Measurements from ENCODE around the gene NIM1K. TPM values are rescaled to one million over a fixed set of nuclear protein-coding genes. Genes with fewer than 3 reads are reported as not detected.
"Not testable (repeated sequence)": the region's sequence is repeated elsewhere in the genome, so short reads cannot be mapped to it uniquely, and the experiment has no call there.

Gene NIM1K
- total RNA-seq, 1 donor from 2014 or later, result not detected

DNA sequence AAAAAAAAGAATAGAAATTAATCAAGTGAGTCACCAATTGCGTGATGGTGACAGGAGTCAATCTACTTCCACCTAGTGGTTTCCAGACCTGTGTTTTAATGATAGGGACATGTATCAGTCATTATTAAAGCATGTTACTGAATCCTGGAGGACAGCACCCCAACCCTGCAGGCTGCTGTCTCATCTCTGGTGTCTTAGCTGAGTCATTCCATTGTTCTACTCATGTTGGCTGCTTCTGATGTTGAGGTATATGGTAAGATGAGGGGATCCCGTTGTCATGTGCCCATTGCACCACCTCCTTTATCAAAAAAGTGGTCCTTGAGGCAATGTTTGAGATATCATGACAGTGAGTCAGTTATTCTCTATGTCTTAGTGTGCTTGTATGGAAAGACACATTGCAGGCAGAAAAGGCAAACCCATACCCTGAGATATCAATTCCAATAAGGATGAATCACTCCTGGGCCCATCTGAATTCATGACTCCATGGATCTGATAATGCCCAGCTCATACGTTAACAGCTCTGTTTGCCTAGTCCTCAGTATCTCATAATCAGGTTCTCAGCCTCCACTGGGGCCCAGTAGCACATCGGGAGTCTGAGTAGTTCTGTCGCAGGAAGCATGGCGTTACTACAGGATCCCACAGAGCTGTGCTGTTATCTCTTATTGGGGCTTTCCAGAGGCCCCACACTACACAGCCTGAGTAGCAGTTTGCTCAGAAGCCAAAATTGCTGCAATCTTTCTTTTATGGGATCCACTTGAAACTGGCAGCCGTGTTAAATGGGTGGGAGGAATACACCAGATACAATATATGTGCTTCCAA is 90.0 kb downstream of the NIM1K start:
- ATAC-seq, result peak; percentile 46

DNA sequence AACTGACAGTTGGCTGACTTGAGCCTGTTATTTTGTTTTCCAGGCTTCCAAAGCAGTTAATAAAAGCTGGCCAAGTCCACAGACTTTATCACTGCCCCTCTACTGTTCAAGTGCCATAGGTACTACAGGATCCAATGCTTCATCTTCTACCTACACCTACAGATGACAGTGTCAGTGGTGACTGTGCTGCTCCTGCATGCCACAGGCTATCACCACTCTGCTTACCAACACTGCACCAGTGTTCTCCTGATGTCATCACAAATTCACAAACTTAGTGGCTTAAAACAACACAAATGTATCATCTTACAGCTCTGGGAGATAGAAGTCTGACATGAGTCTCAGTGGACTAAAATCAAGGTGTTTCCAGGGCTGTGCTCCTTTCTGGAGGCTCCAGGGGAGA is 94.6 kb downstream of the NIM1K start:
- ATAC-seq, result no peak

DNA sequence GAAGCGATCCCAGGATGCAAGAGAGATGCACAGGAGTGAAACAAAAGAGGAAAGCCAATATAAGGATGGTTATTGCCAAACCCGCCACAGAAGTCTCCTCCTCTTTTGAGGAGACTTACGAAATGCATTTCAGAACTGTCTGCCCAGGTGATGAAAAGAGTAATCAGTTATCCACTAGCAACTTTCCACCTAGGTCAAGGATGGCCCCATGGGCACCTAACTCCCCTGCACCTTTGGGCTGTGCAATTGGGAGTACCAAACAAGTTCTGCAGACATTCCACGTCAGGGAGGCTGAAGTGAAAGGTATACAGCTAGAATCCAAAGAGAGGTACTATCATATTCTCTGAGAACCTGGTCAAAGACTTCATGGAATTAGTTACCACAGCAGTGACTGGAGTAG is 95.5 kb downstream of the NIM1K start:
- no peak for ATAC-seq

DNA sequence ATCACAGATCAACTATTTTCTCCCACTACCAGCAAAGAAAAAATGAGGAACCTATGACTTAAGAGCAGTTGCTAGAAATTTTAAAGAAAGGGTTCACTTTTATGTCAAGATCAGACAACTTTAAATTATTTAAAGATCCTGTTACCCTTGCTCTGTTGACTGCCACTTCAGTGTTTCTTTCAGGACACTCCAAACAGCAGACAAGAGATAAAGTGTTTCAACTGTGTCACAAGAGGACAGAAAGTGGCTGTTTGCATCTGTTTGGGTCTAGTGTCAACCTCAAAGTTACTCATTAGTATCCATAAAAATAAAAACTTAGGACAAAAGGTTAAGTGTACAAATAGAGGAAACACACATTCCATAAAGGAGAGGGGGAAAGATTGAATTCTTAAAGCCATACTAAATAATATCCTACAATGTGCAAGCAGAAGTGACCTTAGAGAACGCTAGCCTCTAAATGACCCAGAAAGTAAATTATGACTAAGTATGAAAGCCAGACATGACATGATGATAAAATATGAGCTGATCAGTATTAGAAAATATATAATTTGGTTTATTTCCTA is 96.3 kb downstream of the NIM1K start:
- no peak for ATAC-seq

DNA sequence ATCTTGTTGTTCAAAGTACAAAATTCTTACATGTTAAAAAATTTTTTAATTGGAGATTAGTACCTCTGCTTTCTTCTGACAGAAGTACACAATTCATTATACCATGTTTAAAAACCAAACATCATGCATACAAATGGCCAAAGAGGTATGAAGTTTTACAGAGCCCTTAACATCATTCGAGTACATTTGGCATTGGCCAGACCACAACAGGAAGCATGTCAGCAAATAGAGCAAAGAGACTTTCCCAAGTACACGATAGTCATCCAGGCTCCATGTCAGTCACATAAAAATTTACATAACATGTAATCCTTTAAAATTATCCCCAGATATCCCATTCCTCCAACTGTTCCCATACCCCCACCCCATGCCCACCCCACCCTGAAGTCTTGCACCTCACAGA is 98.7 kb downstream of the NIM1K start:
- no peak for ATAC-seq

DNA sequence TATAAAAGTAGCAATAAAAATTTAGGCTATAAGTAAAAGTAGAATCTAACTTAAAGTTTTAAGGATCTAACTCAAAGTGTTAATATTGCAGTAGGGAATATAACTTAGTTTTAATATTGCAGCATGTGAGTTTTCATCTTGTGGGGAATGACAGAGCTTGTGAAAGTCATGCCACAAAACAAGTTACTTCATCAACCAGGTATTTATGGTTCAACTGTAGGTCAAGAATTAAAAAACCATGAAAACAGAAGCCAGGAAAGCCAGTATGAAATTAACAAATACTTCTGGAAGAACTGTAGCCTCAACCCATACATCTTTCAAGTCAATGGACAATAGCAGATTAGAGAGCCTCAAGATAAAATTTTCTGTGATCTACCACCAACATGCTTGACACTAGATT is 102.2 kb downstream of the NIM1K start:
- no peak for ATAC-seq

DNA sequence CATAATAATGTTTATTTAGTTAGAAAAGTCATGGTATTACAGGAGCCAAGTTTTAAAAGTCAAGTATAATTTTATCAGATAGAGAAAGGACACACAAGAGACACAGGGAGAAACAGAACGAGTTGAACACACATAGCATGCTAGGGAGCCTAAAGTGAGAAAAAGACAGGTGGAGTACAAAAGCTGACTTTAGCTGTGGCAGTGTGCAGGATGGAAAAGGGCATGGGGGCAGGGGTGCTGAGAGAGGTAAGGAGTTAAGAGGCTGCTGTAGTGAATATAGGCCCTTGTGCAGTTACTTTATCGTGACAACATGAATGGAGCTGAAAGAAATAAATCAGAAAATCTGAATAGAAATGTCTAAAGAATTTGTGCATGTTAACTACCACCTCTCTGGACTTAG is 103.2 kb downstream of the NIM1K start:
- ATAC-seq, result no peak

DNA sequence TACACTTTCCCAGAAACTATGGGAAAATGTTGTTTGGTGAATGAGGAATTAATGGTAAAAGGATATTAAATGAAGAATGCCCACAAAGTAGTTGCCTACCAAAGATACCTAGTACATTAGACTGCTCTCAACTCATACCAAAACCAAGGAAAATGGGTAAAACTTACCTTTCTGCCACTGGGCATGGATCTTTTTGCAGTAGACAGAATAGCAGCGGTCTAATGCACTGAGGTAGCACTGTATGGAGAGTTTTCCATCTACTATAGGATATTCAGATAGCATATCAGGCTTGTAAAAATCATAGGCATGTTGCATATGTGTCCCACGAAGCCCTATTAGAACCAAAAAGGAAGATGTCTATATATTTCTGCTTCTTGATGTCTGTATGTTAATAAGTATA is 104.8 kb downstream of the NIM1K start:
- ATAC-seq, result no peak

DNA sequence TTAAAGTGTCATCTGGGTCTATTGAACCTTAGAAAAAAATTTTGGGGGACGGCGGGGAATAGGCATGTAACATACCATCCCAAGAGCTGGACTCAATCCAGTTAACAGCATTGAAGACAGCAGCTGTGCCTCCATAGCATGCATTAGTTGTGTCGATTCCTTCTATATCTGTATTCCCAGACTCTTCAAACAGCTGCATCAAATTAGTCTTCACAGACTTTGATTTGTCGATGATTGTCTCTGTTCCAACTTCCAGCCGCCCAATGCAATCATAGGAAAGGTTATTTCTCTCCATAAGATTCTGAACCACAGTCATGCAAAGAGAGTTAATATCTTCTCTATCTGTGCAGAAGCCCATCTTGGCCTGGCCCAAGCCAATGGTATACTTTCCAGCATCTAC is 106.4 kb downstream of the NIM1K start:
- no peak for ATAC-seq

DNA sequence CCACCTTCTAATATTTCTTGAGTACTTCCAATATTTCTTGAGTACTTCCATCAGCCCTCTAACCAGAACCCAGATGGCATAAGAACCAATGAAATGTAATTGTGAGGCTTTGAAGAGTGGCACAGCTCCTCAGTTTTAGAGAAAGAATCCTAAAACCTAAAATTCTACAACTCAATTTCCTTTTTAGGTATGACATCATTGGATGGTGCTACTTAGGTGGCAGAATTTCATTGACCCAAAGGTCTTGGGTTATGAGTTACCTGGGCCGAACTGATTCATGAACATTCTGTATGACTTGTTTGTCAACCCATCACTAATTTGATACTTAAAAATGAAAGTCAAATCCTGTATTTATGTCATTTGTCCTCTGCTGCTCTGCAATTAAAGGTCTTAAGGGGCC is 108.1 kb downstream of the NIM1K start:
- ATAC-seq, result no peak

DNA sequence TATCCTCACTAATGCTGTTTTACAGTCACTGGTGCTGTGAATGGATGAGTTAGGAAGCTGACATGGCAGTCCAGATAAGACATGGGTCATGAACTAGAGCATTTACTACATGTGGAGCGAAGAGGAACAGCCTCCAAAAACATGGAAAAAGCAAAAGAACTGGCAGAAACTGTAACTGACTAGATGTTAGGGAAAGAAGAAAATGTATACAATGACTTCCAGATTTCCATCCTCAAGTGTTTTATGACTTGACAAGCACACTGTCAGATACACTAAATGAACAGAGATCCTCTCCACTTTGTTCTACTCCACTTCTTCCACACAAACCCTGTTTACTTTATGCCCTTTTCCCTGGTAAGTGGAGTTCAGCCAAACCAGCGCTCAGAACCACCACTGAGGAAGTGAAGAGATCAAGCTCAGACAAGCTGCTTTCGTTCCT is 109.6 kb downstream of the NIM1K start:
- ATAC-seq, result no peak

DNA sequence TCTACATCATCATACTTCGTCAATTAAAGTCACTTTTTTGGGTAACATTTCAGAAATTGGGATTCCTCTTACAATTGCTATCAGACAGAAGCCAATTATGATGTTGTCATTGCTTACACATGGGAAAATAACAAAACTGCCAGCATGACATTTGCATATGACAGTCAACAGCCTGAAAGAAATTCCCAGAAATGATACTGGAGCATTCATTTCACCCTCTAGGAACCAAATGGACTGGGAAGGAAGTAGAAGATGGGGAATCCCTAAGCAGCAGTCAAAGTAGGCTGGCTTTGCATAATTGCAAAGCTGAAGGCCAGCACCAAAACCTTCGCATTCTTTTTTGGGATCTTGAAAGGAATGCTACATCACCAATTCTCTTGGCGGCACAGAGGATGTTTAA is 110.5 kb downstream of the NIM1K start:
- no peak for ATAC-seq

DNA sequence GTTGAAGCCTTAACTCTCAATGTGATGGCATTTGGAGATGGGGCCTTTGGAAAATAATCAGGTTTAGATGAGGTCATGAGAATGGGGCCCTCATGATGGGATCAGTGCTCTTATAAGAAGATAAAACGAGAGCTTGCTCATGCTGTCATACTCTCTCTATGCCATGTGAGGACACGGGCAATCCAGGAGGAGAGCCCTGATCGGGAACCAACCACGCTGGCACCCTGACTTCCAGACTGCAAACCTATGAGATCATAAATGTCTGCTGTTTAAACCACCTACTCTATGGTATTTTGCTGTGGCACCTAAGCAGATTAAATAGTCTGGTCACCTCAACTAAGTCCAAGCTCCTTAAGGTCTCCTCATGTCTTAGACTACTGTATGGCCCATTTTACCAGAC is 111.2 kb downstream of the NIM1K start:
- ATAC-seq, result no peak

DNA sequence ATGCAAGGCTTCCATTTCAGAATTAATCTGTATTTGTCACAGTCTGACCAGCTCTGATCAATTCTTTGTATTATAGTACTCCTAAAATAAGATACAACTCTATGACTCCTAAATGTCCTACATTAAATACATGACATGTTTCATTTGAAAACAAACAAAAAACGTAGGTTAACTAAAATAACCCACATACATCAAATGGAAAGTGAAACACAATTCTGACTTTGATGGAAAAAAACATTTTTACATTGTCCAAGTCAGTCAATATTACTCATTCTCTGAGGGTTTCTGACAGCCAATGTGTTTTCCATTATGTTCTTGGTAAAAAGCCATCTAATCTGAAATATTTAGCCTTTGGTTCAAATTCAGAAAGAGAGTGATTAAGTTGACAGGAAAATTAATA is 112.5 kb downstream of the NIM1K start:
- no peak for ATAC-seq

DNA sequence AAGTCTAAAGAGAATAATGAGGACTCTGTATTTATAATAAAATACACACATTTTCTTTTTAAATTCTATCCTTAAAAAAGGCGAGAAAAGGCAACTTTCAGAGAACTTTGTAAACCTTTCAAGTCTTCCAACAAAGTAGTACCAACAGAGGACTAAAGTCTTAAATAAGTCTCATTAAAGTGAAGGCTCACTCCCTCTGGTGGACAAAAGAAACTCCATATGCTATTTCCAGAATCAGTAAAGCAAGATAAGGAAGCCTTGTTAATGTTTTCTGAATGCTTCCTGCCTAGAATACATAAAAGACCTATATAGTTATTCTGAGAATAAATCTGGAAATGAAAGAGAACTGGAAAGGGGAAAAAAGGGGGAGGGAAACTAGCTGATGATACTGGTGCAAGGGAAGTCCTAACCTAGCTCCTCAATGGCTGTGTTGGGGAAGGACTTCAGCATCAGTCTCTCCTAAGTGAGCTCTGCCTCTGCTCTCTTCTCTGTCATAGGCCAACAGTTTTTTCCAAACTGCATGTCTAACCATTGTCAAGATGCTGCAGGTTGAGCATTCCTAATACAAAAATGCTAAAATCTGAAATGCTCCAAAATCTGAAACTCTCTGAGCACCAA is 114.0 kb downstream of the NIM1K start:
- ATAC-seq, result no peak

DNA sequence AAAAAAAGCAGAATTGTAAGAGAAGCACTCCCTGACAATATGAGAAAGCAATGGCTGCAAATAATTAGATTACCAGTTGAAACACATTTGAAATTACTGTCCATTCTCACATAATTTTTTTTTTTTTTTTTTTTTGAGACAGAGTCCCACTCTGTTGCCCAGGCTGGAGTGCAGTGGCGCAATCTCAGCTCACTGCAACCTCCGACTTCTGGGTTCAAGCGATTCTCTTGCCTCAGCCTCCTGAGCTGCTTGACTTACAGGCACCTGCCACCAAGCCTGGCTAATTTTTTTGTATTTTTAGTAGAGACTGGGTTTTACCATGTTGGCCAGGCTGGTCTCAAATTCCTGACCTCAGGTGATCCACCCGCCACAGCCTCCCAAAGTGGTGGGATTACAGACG is 114.9 kb downstream of the NIM1K start:
- ATAC-seq, result not testable (repeated sequence)

DNA sequence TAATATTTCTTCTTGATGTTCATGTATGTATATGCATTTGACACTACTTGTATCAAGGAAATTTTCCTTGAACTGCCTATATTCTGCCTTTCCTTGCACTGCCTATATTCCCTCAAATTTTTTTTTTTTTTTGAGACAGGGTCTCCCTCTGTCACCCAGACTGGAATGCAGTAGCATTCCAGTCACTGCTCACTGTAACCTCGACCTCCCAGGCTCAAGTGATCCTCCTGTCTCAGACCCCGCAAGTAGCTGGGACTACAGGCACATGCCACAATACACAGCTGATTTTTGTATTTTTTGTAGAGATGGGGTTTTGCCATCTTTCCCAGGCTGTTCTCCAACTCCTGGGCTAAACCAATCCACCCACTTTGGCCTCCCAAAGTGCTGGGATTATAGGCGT is 117.1 kb downstream of the NIM1K start:
- no peak for ATAC-seq

DNA sequence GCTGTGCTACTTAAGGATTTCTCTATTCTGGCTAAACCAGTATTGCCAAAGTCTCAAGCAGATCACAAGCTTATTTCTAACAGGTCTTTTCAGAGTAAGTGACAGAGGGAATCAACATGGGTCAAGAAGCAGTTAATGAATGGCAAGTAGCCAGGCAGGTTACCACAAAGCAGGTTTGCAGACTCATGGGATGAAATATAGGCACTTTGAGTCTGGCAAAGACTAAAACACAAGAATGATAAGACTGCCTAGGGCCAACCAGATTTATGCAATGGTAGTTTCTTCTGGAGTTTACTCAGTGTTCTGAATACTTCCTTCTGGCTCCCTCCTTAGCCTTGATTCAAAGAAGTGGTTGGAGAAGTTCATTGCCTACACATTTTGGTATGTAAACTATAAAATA is 117.6 kb downstream of the NIM1K start:
- ATAC-seq, result peak; percentile 48

DNA sequence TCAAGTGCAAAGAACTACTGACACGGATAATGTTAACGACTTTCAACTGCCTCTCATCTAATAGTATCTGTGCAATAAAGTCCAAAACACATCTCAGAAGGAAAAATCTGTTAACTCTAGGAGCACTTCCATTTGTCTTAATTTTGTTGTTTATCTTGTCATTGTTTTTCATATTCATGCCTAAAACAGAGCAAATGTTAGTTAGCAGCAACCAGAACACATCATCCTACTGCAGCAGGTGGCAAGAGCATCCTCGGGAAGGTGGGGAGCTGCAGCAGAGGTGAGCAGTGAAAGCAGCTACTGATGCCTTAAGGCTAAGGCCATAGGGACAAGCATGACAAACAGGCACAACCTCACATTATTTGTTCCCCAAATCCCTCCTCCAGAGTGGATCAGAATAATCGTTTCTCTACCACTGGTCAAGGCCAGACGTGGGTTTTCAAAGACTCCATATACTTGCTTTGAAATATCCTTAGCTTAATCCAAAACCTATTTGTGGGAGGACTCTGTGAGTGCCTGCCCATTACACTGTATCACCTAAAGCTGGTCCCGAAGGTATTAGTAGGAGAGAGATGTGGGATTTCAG is 120.1 kb downstream of the NIM1K start:
- no peak for ATAC-seq

DNA sequence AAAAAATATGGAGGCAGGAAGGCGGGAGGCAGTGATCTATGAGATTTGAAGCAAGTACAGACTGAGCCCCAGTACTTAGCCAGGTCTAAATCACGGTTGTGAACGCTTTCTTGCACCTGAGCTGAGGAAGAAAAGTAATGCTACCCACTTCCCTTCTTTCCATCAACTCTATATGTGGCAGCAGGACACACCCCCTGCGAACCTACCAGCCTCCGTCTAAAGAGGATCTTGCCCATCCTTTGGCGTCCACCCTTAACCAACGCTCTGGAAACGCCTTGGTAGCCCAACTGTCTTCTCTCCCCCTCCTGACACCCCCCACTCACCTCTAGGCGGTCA is 120.6 kb downstream of the NIM1K start:
- ATAC-seq, result peak; percentile 2

DNA sequence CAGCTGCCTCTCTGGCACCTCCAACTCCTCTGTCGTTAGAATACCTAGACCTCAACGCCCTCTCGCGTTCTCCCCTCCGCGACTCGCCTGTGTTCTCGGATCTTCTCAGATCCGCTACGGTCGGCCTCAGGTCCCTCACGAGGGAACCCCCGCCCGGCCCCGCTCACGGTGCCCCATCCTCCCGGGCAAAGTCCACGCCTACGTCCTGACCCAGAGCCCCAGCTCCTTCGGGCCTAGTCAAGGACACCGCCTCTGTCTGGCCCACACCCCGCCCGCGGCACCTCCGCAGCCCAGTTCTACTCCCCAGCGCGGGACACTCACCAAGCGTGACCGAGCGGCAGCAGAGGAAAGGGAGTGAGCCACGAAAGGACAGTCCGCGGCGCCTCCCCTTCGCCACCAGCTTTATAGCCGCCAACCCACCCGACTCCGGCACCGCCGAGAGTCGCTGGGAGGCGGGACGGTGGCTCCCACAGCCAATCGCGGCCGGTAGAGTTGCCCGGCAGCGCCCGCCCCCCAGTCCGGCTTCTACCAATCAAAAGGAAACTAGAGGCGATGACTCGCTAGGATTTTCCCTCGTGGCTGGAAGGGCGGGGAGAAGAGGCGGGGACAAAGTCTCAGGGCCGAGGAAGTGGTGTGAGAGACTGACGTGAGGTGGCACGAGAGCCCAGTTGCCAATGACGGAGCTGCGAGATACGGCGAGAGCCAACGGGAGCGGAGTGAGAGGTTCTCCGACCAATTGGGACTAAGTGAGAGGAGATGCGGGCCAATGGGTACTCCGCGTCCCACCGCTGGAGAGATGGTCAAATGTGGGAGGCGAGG is 121.2 kb downstream of the NIM1K start, which contains the start of gene HMGCS1:
Gene HMGCS1 (minus strand): TSS at position 378 of the 819 bp plus-strand sequence. CDS start 14,447 bp downstream, outside the sequence.
- peak; percentile 94 for ATAC-seq

DNA sequence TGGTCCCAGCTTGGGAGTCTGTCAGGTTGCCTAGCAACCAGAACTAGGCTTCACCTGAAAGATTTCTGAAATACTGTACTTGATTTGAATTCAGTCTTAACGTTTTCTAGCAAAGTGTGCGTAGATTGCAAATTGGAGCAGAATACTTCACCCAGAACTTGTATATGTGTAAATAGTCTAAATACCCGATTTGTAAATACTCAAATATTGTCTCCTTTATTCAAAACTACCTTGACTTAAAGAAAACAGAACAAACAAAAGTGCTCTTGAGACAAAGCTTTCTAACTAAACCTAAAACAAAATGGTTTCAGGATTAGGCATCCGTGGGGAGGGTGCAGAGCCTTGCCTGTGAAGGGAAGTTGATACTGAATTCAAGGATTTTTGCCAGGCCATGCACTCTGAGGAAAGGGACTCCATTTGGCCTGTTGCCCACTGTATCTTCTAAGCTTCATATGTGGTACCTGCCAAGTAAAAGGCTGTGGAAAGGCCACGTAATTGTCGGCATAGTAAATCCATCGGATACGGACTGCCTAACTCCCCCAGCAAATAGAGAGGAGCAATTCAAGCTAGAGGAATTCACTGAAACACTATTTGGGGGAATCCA is 121.9 kb downstream of the NIM1K start:
- ATAC-seq, result no peak

All from esophagus mucosa (tissue), 1 donor.